Measurements from ENCODE around the gene RAB34.

- TF ChIP-seq POLR2A (IDR thresholded peaks at IDR 0.05) (no peak), POLR2AphosphoS5 (IDR thresholded peaks at IDR 0.05) (no peak)
Observed at GRCh38 chr17:28722417-28723158, 4.9 kb upstream of the RAB34 start.
